GM23338 (cell line): Measurements from ENCODE around the gene SSTR3. TPM values are rescaled to one million over a fixed set of nuclear protein-coding genes. Genes with fewer than 3 reads are reported as not detected.

Experiments
- ATAC-seq: fragments of 200-7000 bp; cut with Tn5 transposase; 3 replicates; pipeline ENCODE4 v1.9.1; 2020
- DNase-seq: peaks from one replicate; pipeline ENCODE4 v3.0.0-alpha.2; 2015; ENCODE audit warnings: low spot score
- H2AFZ ChIP-seq: fragments of 200-600 bp; sonication (generic); 2 replicates; pipeline ENCODE4 v1.8.0; 2016; ENCODE audit warnings: antibody characterized with exemption, mild to moderate bottlenecking, moderate library complexity
- H3F3A ChIP-seq: fragments of 200-600 bp; sonication (generic); replicated peaks from 2 replicates; pipeline ENCODE4 v1.8.0; 2017; ENCODE audit warnings: antibody characterized with exemption, mixed run types, low read depth
- H3K27ac ChIP-seq: fragments of 200-600 bp; sonication (generic); 2 replicates; pipeline ENCODE4 v1.6.1; 2016; ENCODE audit warnings: low read depth
- H3K27me3 ChIP-seq: fragments of 200-600 bp; sonication (generic); 2 replicates; pipeline ENCODE4 v1.8.0; 2016; ENCODE audit warnings: mild to moderate bottlenecking, mixed run types, moderate library complexity; ENCODE audit not compliant: insufficient read depth
- H3K36me3 ChIP-seq: fragments of 200-600 bp; sonication (generic); 2 replicates; pipeline ENCODE4 v1.8.0; 2016; ENCODE audit warnings: mild to moderate bottlenecking; ENCODE audit not compliant: insufficient read depth
- H3K4me1 ChIP-seq: fragments of 200-600 bp; sonication (generic); 2 replicates; pipeline ENCODE4 v1.8.0; 2016; ENCODE audit warnings: mild to moderate bottlenecking, moderate library complexity; ENCODE audit not compliant: insufficient read depth
- H3K4me2 ChIP-seq: fragments of 200-600 bp; sonication (generic); 2 replicates; pipeline ENCODE4 v1.7.1; 2017; ENCODE audit warnings: mixed run types
- H3K4me3 ChIP-seq: fragments of 200-600 bp; sonication (generic); 2 replicates; pipeline ENCODE4 v1.6.1; 2016; ENCODE audit warnings: mixed run types
- H3K79me2 ChIP-seq: fragments of 200-600 bp; sonication (generic); replicated peaks from 2 replicates; pipeline ENCODE4 v1.8.0; 2017; ENCODE audit warnings: mild to moderate bottlenecking; ENCODE audit not compliant: insufficient read depth
- H3K9me2 ChIP-seq: fragments of 200-600 bp; sonication (generic); 2 replicates; pipeline ENCODE4 v1.8.0; 2017; ENCODE audit not compliant: insufficient read depth
- H4K20me1 ChIP-seq: fragments of 200-600 bp; sonication (generic); replicated peaks from 2 replicates; pipeline ENCODE4 v1.8.0; 2017; ENCODE audit warnings: mild to moderate bottlenecking; ENCODE audit not compliant: insufficient read depth
- H3K27ac Mint-ChIP-seq: 2 replicates; pipeline ENCODE4 v1.8.0; 2020; ENCODE audit warnings: inconsistent platforms, mild to moderate bottlenecking, moderate library complexity, mixed read lengths
- H3K27me3 Mint-ChIP-seq: 3 replicates; pipeline ENCODE4 v1.8.0; 2022; ENCODE audit warnings: low read depth, mild to moderate bottlenecking, moderate library complexity, mixed read lengths, inconsistent platforms; ENCODE audit not compliant: insufficient read depth, poor library complexity
- H3K36me3 Mint-ChIP-seq: 3 replicates; pipeline ENCODE4 v1.8.0; 2021; ENCODE audit warnings: low read depth, mild to moderate bottlenecking, inconsistent platforms, moderate library complexity, mixed read lengths
- H3K4me1 Mint-ChIP-seq: 3 replicates; pipeline ENCODE4 v1.8.0; 2020; ENCODE audit warnings: mild to moderate bottlenecking, inconsistent platforms, mixed read lengths
- H3K4me3 Mint-ChIP-seq: 3 replicates; pipeline ENCODE4 v1.8.0; 2021; ENCODE audit warnings: moderate library complexity, mild to moderate bottlenecking, inconsistent platforms, mixed read lengths
- H3K9me3 Mint-ChIP-seq: 3 replicates; pipeline ENCODE4 v1.8.0; 2020; ENCODE audit warnings: moderate library complexity, mild to moderate bottlenecking, inconsistent platforms, mixed read lengths
- CREB1 ChIP-seq: fragments of 250-450 bp; sonication (Bioruptor Pico); IDR thresholded peaks from 2 replicates; pipeline ENCODE4 v1.5.0; 2020; ENCODE audit warnings: low read depth, mild to moderate bottlenecking, moderate library complexity
- CTCF ChIP-seq, 2 experiments: fragments of 200-600 bp in 1 of 2; sonication (generic) in 1 of 2; conservative IDR thresholded peaks; 2 replicates each; pipeline versions ENCODE4 v1.5.1 to v1.6.1; 2016 to 2017; ENCODE audit warnings: antibody characterized with exemption in 2 of 2, low read depth in 2 of 2, mild to moderate bottlenecking in 2 of 2, moderate library complexity in 1 of 2
- ETS1 ChIP-seq: IDR thresholded peaks from 2 replicates; pipeline ENCODE4 v1.6.1; 2016; ENCODE audit warnings: antibody characterized with exemption
- EZH2 ChIP-seq: fragments of 200-600 bp; sonication (generic); IDR thresholded peaks from one replicate; pipeline ENCODE4 v1.8.0; 2017; ENCODE audit warnings: antibody characterized with exemption, mild to moderate bottlenecking, low read depth; ENCODE audit not compliant: unreplicated experiment
- EZH2phosphoT487 ChIP-seq: fragments of 200-600 bp; sonication (generic); IDR thresholded peaks from one replicate; pipeline ENCODE4 v1.8.1; 2018; ENCODE audit warnings: antibody characterized with exemption; ENCODE audit not compliant: unreplicated experiment
- JUNB ChIP-seq: IDR thresholded peaks from one replicate; pipeline ENCODE4 v1.6.1; 2016; ENCODE audit warnings: antibody characterized with exemption; ENCODE audit not compliant: unreplicated experiment
- NANOG ChIP-seq: IDR thresholded peaks from 2 replicates; pipeline ENCODE4 v1.6.1; 2016; ENCODE audit warnings: antibody characterized with exemption, borderline replicate concordance
- POLR2AphosphoS5 ChIP-seq: IDR thresholded peaks from 2 replicates; pipeline ENCODE4 v1.6.1; 2016; ENCODE audit warnings: antibody characterized with exemption, low read depth
- REST ChIP-seq: IDR thresholded peaks from one replicate; pipeline ENCODE4 v1.6.1; 2018; ENCODE audit warnings: antibody characterized with exemption; ENCODE audit not compliant: unreplicated experiment
- STAT1 ChIP-seq: IDR thresholded peaks from one replicate; pipeline ENCODE4 v1.6.1; 2016; ENCODE audit warnings: antibody characterized with exemption; ENCODE audit not compliant: unreplicated experiment
- ZNF114 ChIP-seq: fragments of 250-450 bp; sonication (Bioruptor Pico); IDR thresholded peaks from 2 replicates; pipeline ENCODE4 v1.5.0; 2020; ENCODE audit warnings: mild to moderate bottlenecking, moderate library complexity
- ZNF331 ChIP-seq: fragments of 250-450 bp; sonication (Bioruptor Pico); IDR thresholded peaks from 2 replicates; pipeline ENCODE4 v1.5.0; 2020; ENCODE audit warnings: low read depth, mild to moderate bottlenecking, moderate library complexity
- ZNF462 ChIP-seq: fragments of 250-450 bp; sonication (Bioruptor Pico); IDR thresholded peaks from 2 replicates; pipeline ENCODE4 v1.5.0; 2020; ENCODE audit warnings: mild to moderate bottlenecking, moderate library complexity
- polyA plus RNA-seq: library from polyadenylated mRNA; unstranded; fragments of >200 nt; fragmentation: Nextera tagmentation; extraction: Ambion mirVana; gene quantifications from 2 replicates; pipeline ENCODE4 v1.2.1, GENCODE V29; 2016
- total RNA-seq: library from RNA; depleted of rRNA; stranded (reverse); fragments of >200 nt; shearing (Covaris generic); gene quantifications from 2 replicates; pipeline ENCODE4 v1.2.3, GENCODE V29; 2014

Gene SSTR3
- total and polyA plus RNA-seq, 2 experiments from 2014 or later: 0.66 TPM; not detected in 1

GRCh38 chr22:37223965-37224551 lies 11.8 kb upstream of the SSTR3 start:
- DNase-seq (no peak), ATAC-seq (no peak)
- Mint-ChIP-seq H3K9me3 (peaks cover 11% of the 10 kb centered on the region; the same call in 2 of the 3 replicates), H3K36me3 (no peaks in the 10 kb centered on the region), H3K27me3 (peaks cover 13% of the 10 kb centered on the region), H3K4me3 (no peak overlapping the region), H3K4me1 (peaks cover 5% of the 10 kb centered on the region), H3K27ac (no peak overlapping the region)
- Histone ChIP-seq H2AFZ (no peak overlapping the region), H3K4me2 (no peak overlapping the region), H3K9me2 (no peaks in the 10 kb centered on the region), H3K36me3 (no peaks in the 10 kb centered on the region), H3K4me3 (no peak overlapping the region), H3K79me2 (no peaks in the 10 kb centered on the region), H3F3A (no peaks in the 10 kb centered on the region), H3K27me3 (no peaks in the 10 kb centered on the region), H4K20me1 (no peaks in the 10 kb centered on the region), H3K4me1 (no peaks in the 10 kb centered on the region), H3K27ac (no peak overlapping the region)
- TF ChIP-seq ZNF331 (CRISPR knock-in tag): no peak
- TF ChIP-seq ZNF462 (CRISPR knock-in tag): no peak
- no peak for TF ChIP-seq EZH2phosphoT487
- TF ChIP-seq REST: no peak
- TF ChIP-seq CTCF (conservative IDR thresholded peaks at IDR 0.05; ENCODE audit: low read depth in 2 of 2): no peak
- no peak for TF ChIP-seq JUNB
- no peak for TF ChIP-seq ETS1
- no peak for TF ChIP-seq CREB1
- no peak for TF ChIP-seq STAT1
- no peak for TF ChIP-seq ZNF114 (CRISPR knock-in tag)
- no peak for TF ChIP-seq POLR2AphosphoS5
- TF ChIP-seq EZH2: no peak
- TF ChIP-seq NANOG: no peak
